GM19035 (cell line): Measurements from ENCODE around the gene ZNF587.
"Not testable (repeated sequence)": the region's sequence is repeated elsewhere in the genome, so short reads cannot be mapped to it uniquely, and the experiment has no call there.

ENCODE experiments used
- ATAC-seq: cut with Tn5 transposase; IDR thresholded peaks from one replicate; pipeline ENCODE4 v1.9.1; 2021; ENCODE audit not compliant: unreplicated experiment

ZNF587 gene

DNA sequence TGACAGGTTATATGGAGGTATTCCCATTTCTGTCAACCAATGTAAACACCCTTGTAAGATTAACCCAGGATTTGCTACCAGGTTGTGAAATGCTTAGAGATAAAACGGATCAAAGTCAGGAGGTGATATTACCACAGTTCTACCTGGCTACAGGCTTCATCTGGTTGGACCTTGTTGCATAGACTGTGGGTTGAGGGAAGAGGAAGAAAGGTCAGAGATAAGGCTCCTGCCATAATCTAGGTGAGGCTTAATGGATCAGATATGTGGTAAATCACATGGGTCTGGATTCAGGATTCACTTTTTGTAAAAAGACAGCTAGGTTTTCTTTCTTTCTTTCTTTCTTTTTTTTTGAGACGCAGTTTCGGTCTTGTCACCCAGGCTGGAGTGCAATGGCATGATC, 28.2 kb upstream of the ZNF587 start:
- not testable (repeated sequence) for ATAC-seq

DNA sequence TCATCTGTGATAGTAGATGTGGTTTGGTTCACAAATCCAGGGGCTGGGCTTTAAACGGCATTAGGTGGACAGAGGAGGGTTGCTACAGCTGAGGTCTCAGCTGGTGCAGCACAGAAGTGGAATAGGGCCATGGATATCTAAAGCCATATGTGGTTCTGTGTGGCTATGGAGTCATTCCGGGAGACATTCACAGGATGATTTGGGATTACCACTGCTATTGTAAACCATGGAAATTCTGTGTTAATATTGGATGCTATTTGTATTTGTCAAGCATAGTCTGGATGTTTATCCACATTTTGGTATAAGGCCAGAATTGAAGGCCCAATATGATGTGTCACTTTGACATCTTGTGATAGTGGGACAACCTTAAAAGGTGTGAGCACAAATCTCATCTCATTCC, 26.5 kb upstream of the ZNF587 start:
- not testable (repeated sequence) for ATAC-seq

DNA sequence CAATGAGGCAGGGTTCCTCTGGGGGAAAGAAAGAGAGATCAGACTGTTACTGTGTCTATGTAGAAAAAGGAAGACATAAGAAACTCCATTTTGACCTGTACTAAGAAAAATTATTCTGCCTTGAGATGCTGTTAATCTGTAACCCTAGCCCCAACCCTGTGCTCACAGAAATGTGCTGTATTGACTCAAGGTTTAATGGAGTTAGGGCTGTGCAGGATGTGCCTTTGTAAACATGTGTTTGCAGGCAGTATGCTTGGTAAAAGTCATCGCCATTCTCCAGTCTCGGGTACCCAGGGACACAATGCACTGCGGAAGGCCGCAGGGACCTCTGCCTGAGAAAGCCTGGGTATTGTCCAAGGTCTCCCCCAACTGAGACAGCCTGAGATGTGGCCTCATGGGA, 26.1 kb upstream of the ZNF587 start:
- not testable (repeated sequence) for ATAC-seq

DNA sequence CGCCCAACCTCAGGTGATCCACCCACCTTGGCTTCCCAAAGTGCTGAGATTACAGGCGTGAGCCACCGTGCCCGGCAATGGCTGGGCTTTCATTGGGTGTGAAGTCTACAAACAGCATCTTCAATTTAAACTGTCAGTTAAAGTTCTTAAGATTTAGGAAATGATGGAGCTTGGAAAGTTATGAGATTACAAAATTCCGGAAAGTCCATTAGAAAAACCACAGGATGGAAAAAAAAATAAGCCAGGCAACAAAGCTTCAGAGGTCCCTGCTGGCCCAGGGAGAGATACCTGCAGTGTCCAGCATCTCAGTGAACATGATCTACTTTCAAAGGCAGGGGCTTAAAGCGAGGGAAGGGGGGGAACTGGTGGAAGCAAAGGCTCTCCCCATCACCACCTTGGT, 24.1 kb upstream of the ZNF587 start:
- ATAC-seq: no peak

DNA sequence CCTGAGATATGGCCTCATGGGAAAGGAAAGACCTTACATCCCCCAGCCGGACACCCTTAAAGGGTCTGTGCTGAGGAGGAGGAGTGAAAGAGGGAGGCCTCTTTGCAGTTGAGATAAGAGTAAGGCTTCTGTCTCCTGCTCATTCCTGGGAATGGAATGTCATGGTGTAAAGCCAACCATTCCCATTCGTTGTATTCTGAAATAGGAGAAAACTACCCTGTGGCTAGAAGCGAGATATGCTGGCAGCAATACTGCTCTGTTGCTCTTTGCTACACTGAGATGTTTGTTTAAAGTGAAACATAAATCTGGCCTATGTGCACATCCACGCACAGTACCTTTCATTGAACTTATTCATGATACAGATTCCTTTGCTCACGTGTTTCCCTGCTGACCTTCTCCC, 20.3 kb upstream of the ZNF587 start:
- no peak for ATAC-seq

DNA sequence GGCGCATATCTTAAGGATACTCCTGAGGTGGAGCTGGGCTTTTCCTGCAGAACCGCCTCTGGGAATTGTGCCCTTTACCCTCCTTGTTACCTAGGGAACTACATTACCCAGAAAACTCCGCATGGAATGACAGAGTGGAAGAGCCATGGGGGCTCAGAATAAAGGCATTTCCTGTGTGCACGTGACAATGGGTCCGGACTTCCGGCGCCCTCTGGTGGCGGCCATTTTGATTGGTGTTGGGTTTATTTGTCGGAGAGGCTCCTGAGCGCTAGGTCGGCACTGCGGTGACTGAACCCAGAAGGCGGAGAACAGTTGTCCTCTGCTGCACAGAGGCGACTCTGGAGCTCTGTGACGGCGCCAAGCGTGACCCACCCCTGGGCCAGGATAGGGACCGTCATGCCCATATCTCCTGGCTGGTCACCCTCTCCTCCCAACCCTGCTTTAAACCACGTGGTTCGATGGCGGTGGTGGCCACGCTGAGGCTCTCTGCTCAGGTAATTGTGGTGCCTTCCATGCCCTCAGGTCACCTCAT, 19.5 kb upstream of the ZNF587 start, which contains the start of gene ZNF587B:
Gene ZNF587B, plus strand, starts transcription at position 229 of the 532 bp plus-strand sequence. Its CDS starts 230 bp downstream, at position 459.
- no peak for ATAC-seq

DNA sequence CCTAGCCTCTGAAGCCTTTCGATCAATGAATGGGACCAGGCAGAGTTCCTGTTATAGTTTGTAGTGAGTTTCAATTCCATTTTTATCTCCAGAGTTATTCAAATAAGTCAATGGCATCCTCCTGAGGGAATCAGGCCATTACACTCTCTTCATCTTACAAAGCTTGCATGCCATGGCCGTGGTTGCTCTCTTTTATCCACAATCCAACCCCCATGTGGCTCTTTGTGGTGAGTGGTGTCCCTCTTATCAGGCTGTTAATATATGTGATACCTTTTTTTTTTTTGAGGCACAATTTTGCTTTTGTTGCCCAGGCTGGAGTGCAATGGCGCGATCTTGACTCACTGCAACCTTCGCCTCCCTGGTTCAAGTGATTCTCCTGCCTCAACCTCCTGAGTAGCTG, 12.7 kb upstream of the ZNF587 start:
- ATAC-seq: not testable (repeated sequence)

DNA sequence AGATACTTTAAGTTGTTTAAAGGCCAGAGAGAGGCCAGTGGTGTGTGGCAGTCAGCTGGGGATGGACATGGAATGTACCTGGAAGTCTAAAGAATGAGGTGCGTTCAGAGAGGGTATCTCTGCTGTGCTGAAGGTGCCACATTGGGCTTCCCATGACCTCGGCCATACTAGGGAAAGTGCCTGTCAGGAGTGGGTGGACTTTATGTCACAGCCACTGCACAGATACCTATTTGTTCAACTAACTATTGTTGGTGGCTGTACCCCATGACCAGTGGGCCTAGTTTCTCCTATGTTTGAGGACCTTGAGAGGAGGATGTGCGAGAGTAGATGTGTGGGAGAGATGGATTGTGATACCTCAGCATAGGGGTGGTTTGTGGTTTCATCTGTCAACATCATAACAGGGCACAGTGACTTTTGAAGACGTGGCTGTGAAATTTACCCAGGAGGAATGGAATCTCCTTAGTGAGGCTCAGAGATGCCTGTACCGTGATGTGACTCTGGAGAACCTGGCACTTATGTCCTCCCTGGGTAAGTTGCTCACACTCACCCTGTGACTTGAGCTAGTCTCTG, 11.0 kb upstream of the ZNF587 start:
- ATAC-seq: not testable (repeated sequence)

DNA sequence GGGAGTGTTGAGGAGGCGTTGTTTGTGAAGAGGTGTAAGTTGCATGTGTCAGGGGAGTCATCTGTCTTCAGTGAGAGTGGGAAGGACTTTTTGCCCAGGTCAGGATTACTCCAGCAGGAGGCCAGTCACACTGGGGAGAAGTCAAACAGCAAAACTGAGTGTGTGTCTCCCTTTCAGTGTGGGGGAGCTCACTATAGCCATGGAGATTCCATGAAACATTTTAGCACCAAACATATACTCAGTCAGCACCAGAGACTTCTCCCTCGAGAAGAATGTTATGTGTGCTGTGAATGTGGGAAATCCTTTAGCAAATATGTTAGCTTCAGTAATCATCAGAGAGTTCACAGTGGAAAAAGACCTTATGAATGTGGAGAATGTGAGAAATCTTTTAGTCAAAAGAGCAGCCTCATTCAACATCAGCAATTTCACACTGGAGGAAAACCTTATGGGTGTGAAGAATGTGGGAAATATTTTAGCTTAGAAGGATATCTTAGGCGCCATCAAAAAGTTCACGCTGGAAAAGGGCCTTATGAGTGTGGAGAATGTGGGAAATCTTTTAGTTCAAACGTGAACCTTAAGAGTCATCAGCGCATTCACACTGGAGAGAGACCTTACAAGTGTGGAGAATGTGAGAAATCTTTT, 8.4 kb upstream of the ZNF587 start:
- ATAC-seq: no peak

DNA sequence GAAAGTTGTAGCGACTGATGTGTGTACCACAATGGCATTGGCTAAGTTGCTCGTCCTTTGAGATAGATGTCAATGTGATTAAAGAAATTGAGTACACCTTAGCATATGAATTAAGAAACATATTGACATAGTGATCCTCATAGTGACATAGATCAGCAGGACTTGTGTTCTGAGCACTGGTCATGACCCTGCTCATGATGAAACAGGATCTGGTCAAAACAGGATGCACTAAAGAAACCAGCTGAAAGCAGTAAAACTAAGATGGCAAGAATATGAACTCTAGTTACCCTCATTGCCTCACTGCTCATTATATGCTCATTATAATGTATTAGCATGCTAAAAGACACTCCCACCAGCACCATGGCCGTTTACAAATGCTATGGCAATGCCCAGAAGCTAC, 2.5 kb upstream of the ZNF587 start:
- not testable (repeated sequence) for ATAC-seq

DNA sequence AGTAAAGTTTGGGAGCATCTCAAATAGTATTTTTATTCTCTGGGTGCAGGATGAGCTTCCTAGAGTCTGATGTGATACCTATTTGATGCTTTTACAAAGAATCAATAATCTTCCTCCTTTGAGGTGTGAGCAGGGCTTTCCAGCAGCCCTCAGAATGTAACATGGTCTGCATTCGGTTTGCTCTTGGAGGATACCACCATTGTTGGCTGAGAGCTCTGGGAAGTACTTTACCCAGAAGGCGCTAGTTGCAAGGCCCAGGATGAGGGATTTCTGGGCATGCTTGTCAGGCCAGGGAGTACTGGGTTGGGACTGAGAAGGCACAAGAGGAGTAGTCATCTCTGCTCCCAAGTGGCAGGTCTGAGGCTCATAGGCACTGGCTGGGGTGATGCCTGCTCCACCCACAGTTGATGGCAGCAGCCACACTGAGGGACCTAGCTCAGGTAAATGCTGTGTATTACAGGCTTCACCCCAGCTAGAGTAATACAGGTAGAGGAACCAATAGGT, 445 bp upstream of the ZNF587 start:
- not testable (repeated sequence) for ATAC-seq

DNA sequence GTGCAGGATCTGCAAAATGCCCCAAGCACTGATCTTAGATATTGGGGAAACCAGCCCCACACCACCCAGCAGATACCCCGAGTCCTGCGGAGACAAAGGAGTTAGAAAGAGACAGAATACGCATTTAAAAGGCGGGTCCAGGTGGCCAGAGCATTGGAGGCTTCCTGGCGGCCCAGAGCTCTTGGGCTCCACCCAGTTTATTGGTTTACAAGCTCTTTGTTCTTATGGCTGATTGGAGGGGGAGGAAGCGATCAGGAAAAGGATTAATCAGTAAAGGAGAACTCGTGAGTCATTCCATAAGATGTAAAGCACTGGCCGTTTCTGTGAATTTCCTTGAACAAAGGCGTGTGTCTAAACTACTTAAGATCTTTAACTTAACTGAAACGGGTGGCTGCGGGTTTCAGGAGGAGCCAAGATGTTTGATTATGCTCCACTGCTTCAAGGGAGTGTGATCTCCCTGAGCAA, 926 bp downstream of the ZNF587 start:
- ATAC-seq: no peak

DNA sequence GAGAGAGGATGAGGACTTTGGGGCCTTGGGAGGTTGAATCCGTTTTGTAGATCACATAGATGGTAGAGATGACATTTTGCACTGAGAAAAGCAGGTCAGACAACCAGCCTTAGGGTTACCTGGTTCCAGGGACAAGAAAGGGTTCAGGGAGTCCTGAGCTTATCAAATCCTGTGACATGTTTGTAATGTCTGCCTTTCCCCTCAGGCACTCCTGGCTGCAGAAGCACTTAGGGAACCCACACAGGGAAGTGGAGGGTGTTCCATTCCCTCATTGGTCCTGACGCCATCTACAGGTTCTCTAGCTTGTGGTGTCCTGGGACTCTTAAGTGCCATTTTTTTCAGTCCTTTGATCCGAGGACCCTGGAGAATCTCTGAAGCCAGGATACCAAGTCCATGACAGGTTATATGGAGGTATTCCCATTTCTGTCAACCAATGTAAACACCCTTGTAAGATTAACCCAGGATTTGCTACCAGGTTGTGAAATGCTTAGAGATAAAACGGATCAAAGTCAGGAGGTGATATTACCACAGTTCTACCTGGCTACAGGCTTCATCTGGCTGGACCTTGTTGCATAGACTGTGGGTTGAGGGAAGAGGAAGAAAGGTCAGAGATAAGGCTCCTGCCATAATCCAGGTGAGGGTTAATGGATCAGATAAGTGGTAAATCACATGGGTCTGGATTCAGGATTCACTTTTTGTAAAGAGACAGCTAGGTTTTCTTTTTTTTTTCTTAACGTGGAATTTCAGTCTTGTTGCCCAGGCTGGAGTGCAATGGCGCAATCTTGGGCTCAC, 2.3 kb downstream of the ZNF587 start:
- not testable (repeated sequence) for ATAC-seq

DNA sequence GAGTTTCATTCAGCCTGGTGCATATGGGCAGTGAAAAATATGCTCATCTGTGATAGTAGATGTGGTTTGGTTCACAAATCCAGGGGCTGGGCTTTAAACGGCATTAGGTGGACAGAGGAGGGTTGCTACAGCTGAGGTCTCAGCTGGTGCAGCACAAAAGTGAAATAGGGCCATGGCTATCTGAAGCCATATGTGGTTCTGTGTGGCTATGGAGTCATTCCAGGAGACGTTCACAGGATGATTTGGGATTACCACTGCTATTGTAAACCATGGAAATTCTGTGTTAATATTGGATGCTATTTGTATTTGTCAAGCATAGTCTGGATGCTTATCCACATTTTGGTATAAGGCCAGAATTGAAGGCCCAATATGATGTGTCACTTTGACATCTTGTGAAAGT, 4.5 kb downstream of the ZNF587 start:
- not testable (repeated sequence) for ATAC-seq

DNA sequence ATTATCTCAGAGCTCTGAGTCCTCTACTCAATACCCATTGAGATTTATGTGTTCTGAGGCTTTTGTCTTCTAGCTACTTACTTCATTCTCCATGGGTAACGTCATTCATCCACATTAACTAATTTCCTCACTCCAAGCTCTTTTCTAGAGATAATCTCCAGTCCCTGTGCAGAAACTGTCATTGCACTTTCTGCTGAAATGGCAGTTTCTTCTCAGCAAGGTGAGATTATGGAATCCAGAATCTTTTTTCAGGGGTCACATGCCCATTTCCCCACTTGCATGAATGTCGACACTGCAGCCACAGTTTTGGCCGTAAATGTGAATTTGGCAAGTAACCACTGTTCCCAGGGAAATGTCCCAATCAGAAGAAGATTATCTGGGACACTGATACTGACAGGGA, 12.7 kb downstream of the ZNF587 start:
- ATAC-seq: not testable (repeated sequence)

DNA sequence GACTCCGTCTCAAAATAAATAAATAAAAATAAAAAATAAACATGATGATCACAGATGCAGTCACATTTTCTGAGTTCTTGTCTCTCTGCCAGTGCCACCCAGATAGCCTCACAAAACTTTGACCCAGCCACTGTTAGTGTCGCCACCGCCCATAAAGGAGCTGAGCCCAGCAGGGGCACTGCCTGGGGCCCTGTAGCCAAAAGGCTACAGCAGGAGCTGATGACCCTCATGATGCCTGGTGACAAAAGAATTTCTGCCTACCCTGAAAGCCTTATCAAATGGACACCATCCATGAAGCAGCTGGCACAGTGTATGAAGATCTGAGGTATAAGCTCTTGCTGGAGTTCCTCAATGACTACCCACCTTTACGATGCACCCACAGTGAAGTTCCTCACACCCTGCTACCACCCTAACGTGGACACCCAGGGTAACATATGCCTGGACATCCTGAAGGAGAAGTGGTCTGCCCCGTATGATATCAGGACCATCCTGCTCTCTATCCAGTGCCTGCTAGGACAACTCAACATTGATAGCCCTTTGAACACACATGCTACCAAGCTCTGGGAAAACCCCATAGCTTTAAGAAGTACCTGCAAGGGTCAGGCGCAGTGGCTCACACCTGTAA, 18.3 kb downstream of the ZNF587 start:
- ATAC-seq: no peak

DNA sequence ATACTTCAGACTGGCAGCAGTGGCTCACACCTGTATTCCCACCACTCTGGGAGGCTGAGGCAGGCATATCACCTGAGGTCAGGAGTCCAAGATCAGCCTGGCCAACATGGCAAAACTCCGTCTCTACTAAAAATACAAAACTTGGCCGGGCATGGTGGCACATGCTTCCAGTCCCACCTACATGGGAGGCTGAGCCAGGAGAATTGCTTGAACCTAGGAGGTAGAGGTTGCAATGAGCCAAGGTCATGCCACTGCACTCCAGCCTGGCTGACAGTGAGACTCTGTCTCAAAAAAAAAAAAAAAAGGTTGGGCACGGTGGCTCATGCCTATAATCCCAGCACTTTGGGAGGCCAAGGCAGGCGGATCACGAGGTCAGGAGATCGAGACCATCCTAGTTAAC, 20.0 kb downstream of the ZNF587 start:
- not testable (repeated sequence) for ATAC-seq

DNA sequence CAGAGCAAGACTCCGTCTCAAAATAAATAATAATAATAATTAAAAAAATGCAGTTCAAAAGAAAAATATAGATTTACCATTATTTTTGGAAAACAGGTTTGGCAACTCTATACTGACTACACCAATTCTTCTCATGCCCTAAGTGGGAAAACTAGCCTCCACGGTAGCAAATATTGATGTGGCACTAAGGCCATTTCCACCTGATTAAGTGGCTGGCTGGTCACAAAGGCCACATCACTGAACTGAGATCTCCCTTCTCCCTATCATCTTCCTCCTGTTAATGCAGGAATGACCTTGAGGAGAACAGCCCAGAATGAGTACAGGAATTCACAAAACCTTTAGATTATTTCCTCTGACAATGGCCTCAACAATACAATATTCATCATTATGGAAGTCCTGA, 20.6 kb downstream of the ZNF587 start:
- no peak for ATAC-seq

DNA sequence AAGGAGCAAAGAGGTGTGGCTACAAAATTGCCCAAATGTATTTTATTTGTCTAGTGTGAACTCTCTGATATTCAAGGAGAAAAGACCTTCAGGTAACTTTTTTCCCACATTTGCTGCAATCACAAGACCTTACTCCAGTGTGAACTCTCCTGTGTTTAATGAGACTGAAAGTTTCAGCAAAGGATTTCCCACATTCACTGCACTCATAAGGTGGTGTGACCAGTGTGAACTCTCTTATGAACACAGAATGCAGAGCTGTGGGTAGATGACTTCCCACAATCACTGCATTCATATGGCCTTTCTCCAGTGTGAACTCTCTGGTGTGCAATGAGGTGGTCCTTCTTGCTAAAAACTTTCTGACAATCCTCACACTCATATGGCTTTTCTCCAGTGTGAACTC, 22.8 kb downstream of the ZNF587 start:
- ATAC-seq: no peak

DNA sequence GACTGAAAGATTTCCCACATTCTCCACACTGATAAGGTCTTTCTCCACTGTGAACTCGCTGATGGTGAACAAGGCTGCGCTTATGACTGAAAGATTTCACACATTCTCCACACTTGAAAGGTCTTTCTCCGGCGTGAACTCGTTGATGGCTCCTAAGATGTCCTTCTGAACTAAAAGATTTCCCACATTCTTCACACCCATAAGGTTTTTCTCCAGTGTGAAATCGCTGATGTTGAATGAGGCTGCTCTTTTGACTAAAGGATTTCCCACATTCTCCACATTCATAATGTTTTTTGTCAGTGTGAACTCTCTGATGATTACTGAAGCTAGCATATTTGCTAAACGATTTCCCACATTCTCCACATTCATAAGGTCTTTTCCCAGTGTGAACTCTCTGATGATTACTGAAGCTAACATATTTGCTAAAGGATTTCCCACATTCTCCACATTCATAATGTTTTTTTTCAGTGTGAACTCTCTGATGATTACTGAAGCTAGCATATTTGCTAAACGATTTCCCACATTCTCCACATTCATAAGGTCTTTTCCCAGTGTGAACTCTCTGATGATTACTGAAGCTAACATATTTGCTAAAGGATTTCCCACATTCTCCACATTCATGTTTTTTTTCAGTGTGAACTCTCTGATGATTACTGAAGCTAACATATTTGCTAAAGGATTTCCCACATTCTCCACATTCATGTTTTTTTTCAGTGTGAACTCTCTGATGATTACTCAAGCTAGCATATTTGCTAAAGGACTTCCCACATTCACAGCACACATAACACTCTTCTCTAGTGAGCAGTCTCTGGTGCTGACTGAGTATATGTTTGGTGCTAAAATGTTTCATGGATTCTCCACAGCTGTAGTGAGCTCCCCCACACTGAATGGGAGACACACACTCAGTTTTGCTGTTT, 24.5 kb downstream of the ZNF587 start:
- ATAC-seq: not testable (repeated sequence)
